Activated naive CD8-positive, alpha-beta T cell treated with anti-CD3 and anti-CD28 coated beads, Interleukin-2, amount 10 ng/mL, durations not matched to agents 7 days and 5 days (primary cell): ENCODE data around the gene MTA1. TPM values are rescaled to one million over a fixed set of nuclear protein-coding genes. Genes with fewer than 3 reads are reported as not detected.

Experiments
- ATAC-seq: fragments of 150-1000 bp; cut with Tn5 transposase; one replicate; pipeline ENCODE4 v1.10.0; 2021; ENCODE audit warnings: low read depth, moderate library complexity
- POLR2A ChIA-PET: fragments of 350-600 bp; sonication (Branson Sonifier 250); formaldehyde crosslinking; loops from one replicate; lab custom pipeline; 2021; ENCODE audit warnings: antibody characterized with exemption; lab: Charles Lee
- DNase-seq: peaks from one replicate; pipeline ENCODE4 v3.0.0; 2021
- H3K27ac Mint-ChIP-seq: one replicate; pipeline ENCODE4 v1.8.0; 2022; ENCODE audit warnings: mild to moderate bottlenecking, mixed read lengths
- H3K27me3 Mint-ChIP-seq: one replicate; pipeline ENCODE4 v1.8.0; 2022; ENCODE audit warnings: mild to moderate bottlenecking, moderate library complexity, mixed read lengths
- H3K36me3 Mint-ChIP-seq: one replicate; pipeline ENCODE4 v1.8.0; 2021; ENCODE audit warnings: mild to moderate bottlenecking, mixed read lengths
- H3K4me1 Mint-ChIP-seq: one replicate; pipeline ENCODE4 v1.8.0; 2021; ENCODE audit warnings: mixed read lengths
- H3K4me3 Mint-ChIP-seq: one replicate; pipeline ENCODE4 v1.8.0; 2022; ENCODE audit warnings: mild to moderate bottlenecking, moderate library complexity, mixed read lengths
- H3K9me3 Mint-ChIP-seq: one replicate; pipeline ENCODE4 v1.8.0; 2021; ENCODE audit warnings: mixed read lengths
- total RNA-seq, 2 experiments: library from RNA; stranded (reverse); gene quantifications; one replicate each; pipeline ENCODE4 v1.2.3, GENCODE V29; 2021

MTA1 gene
- total RNA-seq, 2 experiments from 2014 or later: 120 to 132 TPM

DNA sequence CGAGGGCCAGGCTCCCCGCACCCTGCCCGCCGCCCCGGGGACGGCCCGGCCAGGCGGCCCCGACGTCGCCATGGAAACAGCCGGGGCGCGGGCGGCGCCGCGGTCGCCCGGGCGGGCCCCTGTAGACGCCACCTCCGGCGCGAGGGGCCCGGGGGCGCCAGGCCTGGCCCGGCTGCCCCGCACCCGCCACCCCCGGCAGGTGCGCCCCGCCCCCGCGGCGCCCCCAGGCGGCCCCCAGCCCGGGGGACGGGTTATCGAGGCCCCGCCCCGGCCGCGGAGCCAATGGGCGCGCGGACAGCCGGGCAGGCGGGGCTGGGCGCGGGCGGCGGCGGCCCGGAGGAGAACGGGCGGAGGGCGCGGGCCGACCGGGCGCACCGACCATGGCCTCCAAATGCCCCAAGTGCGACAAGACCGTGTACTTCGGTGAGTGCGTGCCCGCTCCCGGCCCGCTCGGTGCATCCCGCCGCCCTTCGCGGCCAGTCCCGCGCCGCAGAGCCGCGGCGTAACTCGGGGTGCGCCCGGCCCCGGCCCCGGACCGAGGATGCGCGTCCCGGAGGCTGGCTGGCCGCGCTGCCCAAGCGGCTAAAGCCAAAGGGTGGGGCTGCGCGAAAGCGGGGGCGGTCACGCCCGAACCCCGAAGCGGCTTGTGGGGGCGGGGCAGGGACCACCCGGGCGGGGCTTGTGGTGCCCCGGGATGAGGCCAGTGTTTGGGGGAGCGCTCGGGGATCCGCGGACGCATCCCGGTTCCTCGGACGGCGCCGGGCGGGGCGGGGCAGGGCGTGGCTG is 55.0 kb downstream of the MTA1 start, which contains the start of gene CRIP2:
Gene CRIP2 (plus strand): TSS at position 339 of the 786 bp plus-strand sequence. CDS start 42 bp downstream, at position 381.
- H3K9me3 Mint-ChIP-seq: no peaks in the 10 kb centered on the region
- POLR2A ChIA-PET: no interaction called here
- no peak within 1 kb of the TSS for H3K27ac Mint-ChIP-seq
- H3K4me3 Mint-ChIP-seq: peak within 1 kb of the TSS; percentile 53
- ATAC-seq (peak; percentile 20), DNase-seq (peak; percentile 63)
- H3K36me3 Mint-ChIP-seq: peaks cover 3% of the 10 kb centered on the region
- H3K27me3 Mint-ChIP-seq: peaks cover 23% of the 10 kb centered on the region
- peaks cover 3% of the 10 kb centered on the region for H3K4me1 Mint-ChIP-seq

GRCh38 chr14:105475269-105476096 is 55.9 kb downstream of the MTA1 start:
- Mint-ChIP-seq H3K9me3 (no peaks in the 10 kb centered on the region), H3K4me3 (no peak overlapping the region), H3K36me3 (peaks cover 3% of the 10 kb centered on the region), H3K27ac (no peak overlapping the region), H3K4me1 (peaks cover 7% of the 10 kb centered on the region), H3K27me3 (peaks cover 28% of the 10 kb centered on the region)
- ATAC-seq: no peak
- DNase-seq: no peak
- POLR2A ChIA-PET: no interaction called here

- H3K4me1 Mint-ChIP-seq: peaks cover 11% of the 10 kb centered on the region
Measured at GRCh38 chr14:105476097-105476830, 56.6 kb downstream of the MTA1 start.

GRCh38 chr14:105476831-105477659 is 57.4 kb downstream of the MTA1 start:
- H3K4me3 Mint-ChIP-seq: no peak overlapping the region
- ATAC-seq: no peak
- DNase-seq: no peak
- peaks cover 28% of the 10 kb centered on the region for H3K27me3 Mint-ChIP-seq
- POLR2A ChIA-PET: no interaction called here
- H3K4me1 Mint-ChIP-seq: peaks cover 16% of the 10 kb centered on the region
- H3K27ac Mint-ChIP-seq: peak overlapping the region; percentile 56
- H3K9me3 Mint-ChIP-seq: no peaks in the 10 kb centered on the region
- H3K36me3 Mint-ChIP-seq: peaks cover 3% of the 10 kb centered on the region

More at GRCh38 chr14:105476097-105476830, 56.6 kb downstream of the MTA1 start:
- no peak overlapping the region for H3K4me3 Mint-ChIP-seq
- POLR2A ChIA-PET: no interaction called here
- no peak overlapping the region for H3K27ac Mint-ChIP-seq
- H3K9me3 Mint-ChIP-seq: no peaks in the 10 kb centered on the region
- DNase-seq (no peak), ATAC-seq (no peak)
- peaks cover 28% of the 10 kb centered on the region for H3K27me3 Mint-ChIP-seq
- H3K36me3 Mint-ChIP-seq: peaks cover 3% of the 10 kb centered on the region

DNA sequence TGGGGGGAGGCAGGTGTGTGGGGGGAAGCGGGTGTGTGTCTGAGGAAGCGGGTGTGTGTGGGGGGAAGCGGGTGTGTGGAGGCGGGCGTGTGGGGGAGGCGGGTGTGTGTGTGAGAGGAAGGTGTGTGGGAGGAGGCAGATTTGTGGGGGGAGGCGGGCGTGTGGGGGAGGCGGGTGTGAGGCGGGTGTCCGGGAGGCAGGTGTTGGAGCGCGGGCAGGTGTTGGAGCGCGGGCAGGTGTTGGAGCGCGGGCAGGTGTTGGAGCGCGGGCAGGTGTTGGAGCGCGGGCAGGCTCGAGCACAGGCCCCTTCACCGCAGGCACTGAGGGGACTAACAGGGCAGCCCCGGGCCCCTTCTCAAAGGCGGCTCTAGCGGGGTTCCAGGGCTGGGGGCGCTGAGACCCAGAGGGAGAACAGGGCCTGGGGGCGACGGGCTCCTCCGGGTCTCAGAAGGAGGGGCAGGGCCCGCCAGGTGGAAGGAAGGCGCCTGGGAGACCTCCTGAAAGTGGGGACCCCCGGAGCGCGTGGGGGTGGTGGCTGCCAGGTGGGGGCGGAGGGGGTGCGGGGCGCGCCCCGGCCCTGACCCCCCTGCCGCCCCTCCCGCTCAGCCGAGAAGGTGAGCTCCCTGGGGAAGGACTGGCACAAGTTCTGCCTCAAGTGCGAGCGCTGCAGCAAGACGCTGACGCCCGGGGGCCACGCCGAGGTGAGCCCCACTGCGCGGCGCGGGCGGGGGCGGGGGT is 58.2 kb downstream of the MTA1 start:
- Mint-ChIP-seq H3K4me1 (peaks cover 20% of the 10 kb centered on the region), H3K4me3 (no peak overlapping the region), H3K36me3 (peaks cover 3% of the 10 kb centered on the region), H3K27ac (no peak overlapping the region), H3K27me3 (peaks cover 28% of the 10 kb centered on the region), H3K9me3 (no peaks in the 10 kb centered on the region)
- ATAC-seq: no peak
- no peak for DNase-seq
- POLR2A ChIA-PET: no interaction called here

GRCh38 chr14:105478398-105479251 is 59.0 kb downstream of the MTA1 start:
- H3K27me3 Mint-ChIP-seq: peaks cover 28% of the 10 kb centered on the region
- peaks cover 3% of the 10 kb centered on the region for H3K36me3 Mint-ChIP-seq
- ATAC-seq: no peak
- DNase-seq: no peak
- no peak overlapping the region for H3K27ac Mint-ChIP-seq
- no peaks in the 10 kb centered on the region for H3K9me3 Mint-ChIP-seq
- peaks cover 20% of the 10 kb centered on the region for H3K4me1 Mint-ChIP-seq
- POLR2A ChIA-PET: no interaction called here
- H3K4me3 Mint-ChIP-seq: no peak overlapping the region

DNA sequence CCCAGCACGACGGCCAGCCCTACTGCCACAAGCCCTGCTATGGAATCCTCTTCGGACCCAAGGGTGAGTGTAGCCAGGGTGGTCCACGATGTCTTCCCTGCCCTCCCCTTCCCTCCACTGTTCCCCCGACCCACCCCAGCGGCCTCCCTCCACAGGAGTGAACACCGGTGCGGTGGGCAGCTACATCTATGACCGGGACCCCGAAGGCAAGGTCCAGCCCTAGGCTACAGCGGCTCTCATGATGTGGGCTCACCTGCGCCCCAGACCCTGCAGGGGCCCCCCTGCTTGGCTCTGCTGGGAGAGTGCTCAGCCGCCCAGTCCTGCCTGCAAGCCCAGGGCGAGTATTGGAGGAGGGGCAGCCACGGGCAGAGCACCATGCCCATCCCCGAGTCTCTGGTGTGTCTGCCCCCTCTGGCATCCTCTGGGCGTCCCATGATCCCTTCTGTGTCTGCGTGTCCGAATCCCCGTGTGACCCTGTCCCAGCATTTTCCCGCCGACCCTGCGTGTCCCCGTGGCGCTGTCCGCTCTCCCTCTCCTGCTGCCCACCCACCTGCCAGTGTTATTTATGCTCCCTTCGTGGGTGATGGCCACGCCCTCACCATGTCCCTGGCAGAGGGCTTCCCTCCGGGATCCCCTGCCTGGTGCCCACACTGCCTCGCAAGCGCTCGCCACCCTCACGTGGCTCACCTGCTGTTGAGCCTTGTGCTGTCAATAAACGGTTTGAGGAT is 60.0 kb downstream of the MTA1 start:
- H3K27ac Mint-ChIP-seq: peak overlapping the region; percentile 16
- H3K36me3 Mint-ChIP-seq: peaks cover 3% of the 10 kb centered on the region
- no peak for DNase-seq
- no peaks in the 10 kb centered on the region for H3K9me3 Mint-ChIP-seq
- no peak overlapping the region for H3K4me3 Mint-ChIP-seq
- H3K27me3 Mint-ChIP-seq: peaks cover 28% of the 10 kb centered on the region
- H3K4me1 Mint-ChIP-seq: peaks cover 24% of the 10 kb centered on the region
- POLR2A ChIA-PET: no interaction called here
- no peak for ATAC-seq

GRCh38 chr14:105480199-105480746 is 60.6 kb downstream of the MTA1 start:
- Mint-ChIP-seq H3K27me3 (peaks cover 28% of the 10 kb centered on the region), H3K4me1 (peaks cover 25% of the 10 kb centered on the region), H3K36me3 (peaks cover 3% of the 10 kb centered on the region), H3K9me3 (no peaks in the 10 kb centered on the region), H3K4me3 (no peak overlapping the region), H3K27ac (no peak overlapping the region)
- no peak for DNase-seq
- POLR2A ChIA-PET: interaction anchor here (0.8 to 3.1 kb wide), 8 partner anchors 8 to 415 kb away, joined by 3 to 118 read pairs (median 4); partner anchors contain the start of genes BRF1, GPR132 and TEDC1
- no peak for ATAC-seq

- POLR2A ChIA-PET: interaction anchor here (0.8 to 3.1 kb wide), 10 partner anchors 9 to 415 kb away, joined by 3 to 118 read pairs (median 4); partner anchors contain the start of genes BRF1, GPR132 and TEDC1
- peak overlapping the region; percentile 64 for H3K4me3 Mint-ChIP-seq
- peak; percentile 50 for ATAC-seq
- peaks cover 3% of the 10 kb centered on the region for H3K36me3 Mint-ChIP-seq
- DNase-seq: peak; percentile 94
- H3K27me3 Mint-ChIP-seq: peaks cover 21% of the 10 kb centered on the region
- peak overlapping the region; percentile 97 for H3K27ac Mint-ChIP-seq
- H3K9me3 Mint-ChIP-seq: no peaks in the 10 kb centered on the region
- H3K4me1 Mint-ChIP-seq: peaks cover 25% of the 10 kb centered on the region
Measured at GRCh38 chr14:105480807-105481801, 61.5 kb downstream of the MTA1 start.
